Midbrain (tissue), 1 donor: ENCODE results near the gene KIF18B.

Source experiments
- DNase-seq: peaks from one replicate; lab custom pipeline; 2025; lab: John Stamatoyannopoulos, UW

KIF18B gene

DNA sequence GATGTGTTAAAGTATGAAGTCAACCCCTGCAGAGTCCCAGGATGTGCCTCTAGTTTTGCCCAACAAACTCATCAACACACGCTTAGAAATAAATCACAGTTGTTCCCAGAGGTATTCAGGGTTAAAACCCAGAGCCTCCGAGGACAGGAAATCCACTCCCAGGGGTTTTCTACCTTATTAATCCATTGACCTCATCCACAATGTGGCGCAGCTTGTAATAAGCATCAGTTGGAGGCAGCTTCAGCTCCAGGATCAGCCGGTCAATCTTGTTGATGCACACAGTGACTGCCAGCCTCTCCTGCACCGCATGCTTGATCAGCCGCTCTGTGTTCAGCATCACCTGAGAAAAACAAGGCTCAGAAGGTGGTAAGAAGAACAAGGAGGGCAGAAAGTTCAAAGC is 71.8 kb downstream of the KIF18B start:
- DNase-seq, result no peak
